ENCODE data around the gene ANXA1.

ANXA1 gene

GRCh38 chr9:73168298-73168934, 16.8 kb downstream of the ANXA1 start:
- no peak overlapping the region for H3K4me3 ChIP-seq (ENCODE audit: low read depth, low read length)
- DNase-seq (ENCODE audit: low read depth) = no peak
- TF ChIP-seq MYC (IDR thresholded peaks at IDR 0.05; ENCODE audit: low read depth, low read length) (no peak), MAX (IDR thresholded peaks at IDR 0.05; ENCODE audit: low read depth, low read length) (no peak), POLR2A (IDR thresholded peaks at IDR 0.05; ENCODE audit: extremely low read depth, insufficient read length) (no peak)
- TF ChIP-seq, protein P1, sequence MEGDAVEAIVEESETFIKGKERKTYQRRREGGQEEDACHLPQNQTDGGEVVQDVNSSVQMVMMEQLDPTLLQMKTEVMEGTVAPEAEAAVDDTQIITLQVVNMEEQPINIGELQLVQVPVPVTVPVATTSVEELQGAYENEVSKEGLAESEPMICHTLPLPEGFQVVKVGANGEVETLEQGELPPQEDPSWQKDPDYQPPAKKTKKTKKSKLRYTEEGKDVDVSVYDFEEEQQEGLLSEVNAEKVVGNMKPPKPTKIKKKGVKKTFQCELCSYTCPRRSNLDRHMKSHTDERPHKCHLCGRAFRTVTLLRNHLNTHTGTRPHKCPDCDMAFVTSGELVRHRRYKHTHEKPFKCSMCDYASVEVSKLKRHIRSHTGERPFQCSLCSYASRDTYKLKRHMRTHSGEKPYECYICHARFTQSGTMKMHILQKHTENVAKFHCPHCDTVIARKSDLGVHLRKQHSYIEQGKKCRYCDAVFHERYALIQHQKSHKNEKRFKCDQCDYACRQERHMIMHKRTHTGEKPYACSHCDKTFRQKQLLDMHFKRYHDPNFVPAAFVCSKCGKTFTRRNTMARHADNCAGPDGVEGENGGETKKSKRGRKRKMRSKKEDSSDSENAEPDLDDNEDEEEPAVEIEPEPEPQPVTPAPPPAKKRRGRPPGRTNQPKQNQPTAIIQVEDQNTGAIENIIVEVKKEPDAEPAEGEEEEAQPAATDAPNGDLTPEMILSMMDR (IDR thresholded peaks at IDR 0.05; ENCODE audit: low read depth, low read length) = no peak

- DNase-seq (ENCODE audit: low read depth) = no peak
- no peak overlapping the region for H3K4me3 ChIP-seq (ENCODE audit: low read depth, low read length)
- TF ChIP-seq MYC (IDR thresholded peaks at IDR 0.05; ENCODE audit: low read depth, low read length) (no peak), MAX (IDR thresholded peaks at IDR 0.05; ENCODE audit: low read depth, low read length) (no peak), POLR2A (IDR thresholded peaks at IDR 0.05; ENCODE audit: extremely low read depth, insufficient read length) (no peak)
- TF ChIP-seq, protein P1 (IDR thresholded peaks at IDR 0.05; ENCODE audit: low read depth, low read length) = no peak
Measured at GRCh38 chr9:73170185-73170957, 18.7 kb downstream of the ANXA1 start.

DNA sequence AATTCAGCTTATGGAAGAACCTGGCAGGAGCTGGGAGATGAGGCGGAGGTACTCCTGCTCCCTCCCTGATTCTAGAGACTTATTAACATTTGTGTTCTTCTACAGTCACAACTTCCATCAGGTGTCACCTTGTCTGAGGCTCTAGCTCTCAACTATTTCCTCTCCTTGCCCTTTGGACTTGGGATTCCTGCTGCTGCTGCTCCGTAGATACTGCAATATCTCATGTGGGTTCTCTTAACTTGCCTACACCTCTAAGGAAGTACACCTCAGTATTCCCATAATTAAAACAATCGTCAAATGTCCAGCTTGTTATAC, 21.2 kb downstream of the ANXA1 start:
- no peak for DNase-seq (ENCODE audit: low read depth)
- TF ChIP-seq POLR2A (IDR thresholded peaks at IDR 0.05; ENCODE audit: extremely low read depth, insufficient read length) = no peak
- no peak for TF ChIP-seq MAX (IDR thresholded peaks at IDR 0.05; ENCODE audit: low read depth, low read length)
- TF ChIP-seq, protein P1 (IDR thresholded peaks at IDR 0.05; ENCODE audit: low read depth, low read length) = no peak
- no peak for TF ChIP-seq MYC (IDR thresholded peaks at IDR 0.05; ENCODE audit: low read depth, low read length)
- no peak overlapping the region for H3K4me3 ChIP-seq (ENCODE audit: low read depth, low read length)

- no peak for DNase-seq (ENCODE audit: low read depth)
- TF ChIP-seq POLR2A (IDR thresholded peaks at IDR 0.05; ENCODE audit: extremely low read depth, insufficient read length) = no peak
- TF ChIP-seq, protein P1 (IDR thresholded peaks at IDR 0.05; ENCODE audit: low read depth, low read length) = no peak
- no peak for TF ChIP-seq MAX (IDR thresholded peaks at IDR 0.05; ENCODE audit: low read depth, low read length)
- TF ChIP-seq MYC (IDR thresholded peaks at IDR 0.05; ENCODE audit: low read depth, low read length) = no peak
- H3K4me3 ChIP-seq (ENCODE audit: low read depth, low read length) = no peak overlapping the region
Measured at GRCh38 chr9:73173557-73174329, 22.1 kb downstream of the ANXA1 start.

- TF ChIP-seq, protein P1 (IDR thresholded peaks at IDR 0.05; ENCODE audit: low read depth, low read length) = no peak
- TF ChIP-seq MAX (IDR thresholded peaks at IDR 0.05; ENCODE audit: low read depth, low read length) (no peak), POLR2A (IDR thresholded peaks at IDR 0.05; ENCODE audit: extremely low read depth, insufficient read length) (no peak)
- no peak overlapping the region for H3K4me3 ChIP-seq (ENCODE audit: low read depth, low read length)
- no peak for DNase-seq (ENCODE audit: low read depth)
Measured at GRCh38 chr9:73174330-73174980, 22.8 kb downstream of the ANXA1 start.
